CD4-positive, alpha-beta T cell treated with Interleukin-1 beta for 1 hour (primary cell): ENCODE results near the gene SGCD.

Experiments used
- DNase-seq, 2 donors: peaks; one replicate each; pipeline ENCODE4 v3.0.0-alpha.2; 2020 to 2022

The SGCD gene

DNA sequence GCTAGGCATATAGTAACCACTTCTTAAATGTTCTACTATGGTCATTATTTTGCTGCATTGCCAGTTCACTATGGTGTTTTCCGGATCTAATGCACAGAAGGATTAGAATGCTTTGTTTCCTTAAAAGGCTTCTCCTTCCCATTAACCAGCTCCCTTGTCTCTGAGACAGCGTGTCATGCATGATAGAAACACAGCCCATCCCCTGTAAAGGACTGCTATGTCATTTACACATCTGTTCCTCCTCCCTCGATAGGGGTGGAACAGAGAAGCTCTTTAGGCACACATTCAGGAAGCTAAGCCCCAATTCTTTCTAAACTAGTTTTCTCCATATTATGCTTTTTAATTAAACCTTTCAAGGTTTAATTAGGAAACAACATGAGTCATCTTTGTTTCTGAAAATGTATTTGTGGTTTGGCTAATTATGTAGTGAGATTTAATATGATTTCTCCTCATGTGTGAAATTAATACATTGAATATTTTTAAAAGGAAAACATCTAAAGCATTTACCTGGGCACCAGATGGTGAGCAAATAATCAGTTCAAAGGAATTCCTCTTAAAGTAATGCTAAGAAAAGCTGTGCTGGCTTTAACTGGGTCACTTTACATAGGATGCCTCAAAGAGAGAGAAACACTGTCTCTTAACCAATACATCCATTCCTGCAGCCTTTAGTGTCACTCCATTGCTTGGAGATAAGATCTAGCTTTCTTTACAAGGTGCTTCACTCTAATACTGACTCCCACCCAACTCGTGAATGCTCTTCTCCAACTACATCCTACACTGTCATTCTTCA lies 389.8 kb downstream of the SGCD start:
- DNase-seq: no peak

DNA sequence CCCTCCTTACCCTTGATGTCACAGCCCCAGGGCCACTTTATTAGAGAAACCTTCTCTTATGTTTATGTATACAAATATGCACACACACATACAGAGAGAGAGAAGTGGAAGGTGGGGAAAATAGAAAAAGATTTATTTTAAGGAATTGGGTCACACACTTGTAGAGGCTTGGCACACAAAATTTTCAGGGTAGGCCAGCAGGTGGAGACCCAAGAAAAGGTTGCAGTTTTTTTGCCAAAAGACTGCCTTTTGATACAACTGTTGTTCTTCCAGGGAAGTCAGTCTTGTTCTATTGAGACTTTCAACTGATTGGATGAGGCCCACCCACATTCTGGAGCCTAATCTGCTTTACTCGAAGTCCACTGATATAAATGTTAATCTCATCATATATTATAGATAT lies 392.0 kb downstream of the SGCD start:
- DNase-seq: no peak

DNA sequence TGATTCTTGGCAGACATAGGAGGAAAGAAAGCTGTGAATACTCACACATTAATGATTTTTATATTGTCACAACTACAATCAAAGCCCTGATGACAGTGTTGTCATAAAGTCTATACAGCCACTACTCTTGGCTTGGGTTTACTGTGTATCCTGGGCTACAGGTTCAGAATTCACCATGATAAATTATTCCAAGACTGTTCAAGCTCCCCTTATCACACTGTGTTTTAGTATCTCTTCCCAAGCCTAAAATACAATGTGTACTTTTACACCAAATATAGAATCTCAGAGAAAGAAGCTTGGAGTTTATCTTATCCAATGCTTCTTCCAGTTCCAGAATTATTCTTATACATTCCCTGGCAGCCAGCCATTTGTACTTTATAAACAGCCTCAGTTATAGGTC lies 395.4 kb downstream of the SGCD start:
- no peak for DNase-seq

DNA sequence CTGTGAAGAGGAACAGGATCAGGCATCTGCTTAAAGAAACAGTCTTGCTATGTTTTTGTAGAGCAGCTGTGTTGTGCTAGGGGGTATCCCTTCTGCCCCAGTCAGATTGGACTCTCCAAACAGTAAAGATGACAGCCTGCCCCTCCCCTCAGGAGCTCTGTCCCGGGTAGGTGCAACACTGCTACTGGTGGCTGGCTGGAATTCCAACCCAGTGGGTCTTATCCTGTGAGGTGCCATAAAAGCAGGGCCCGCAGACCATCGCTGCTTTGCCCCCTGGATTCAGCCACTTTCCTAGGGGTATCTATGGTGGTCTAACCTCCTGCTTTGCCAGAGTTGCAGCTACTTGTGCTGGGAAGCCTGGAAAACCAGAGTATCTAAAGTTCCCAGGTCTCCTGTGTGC lies 408.5 kb downstream of the SGCD start:
- DNase-seq: no peak

DNA sequence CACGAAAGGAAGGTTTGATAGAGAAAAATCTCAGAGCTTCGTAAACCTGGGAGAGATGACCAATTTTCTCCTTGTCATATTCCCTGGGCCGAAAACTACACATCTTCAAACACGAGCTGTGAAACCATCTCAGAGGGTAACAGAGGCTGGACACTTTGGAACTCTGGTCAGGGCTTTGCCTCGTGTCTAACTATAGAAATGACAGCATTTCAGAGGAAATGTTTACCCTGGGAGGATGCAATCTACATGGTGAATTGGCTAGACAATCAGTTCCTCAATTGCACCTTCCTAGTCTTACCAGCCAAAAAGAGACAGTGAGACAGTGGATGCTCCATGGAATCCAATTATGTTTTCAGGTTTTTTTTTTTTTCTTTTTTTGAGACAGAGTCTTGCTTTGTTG lies 414.6 kb downstream of the SGCD start:
- DNase-seq: no peak

DNA sequence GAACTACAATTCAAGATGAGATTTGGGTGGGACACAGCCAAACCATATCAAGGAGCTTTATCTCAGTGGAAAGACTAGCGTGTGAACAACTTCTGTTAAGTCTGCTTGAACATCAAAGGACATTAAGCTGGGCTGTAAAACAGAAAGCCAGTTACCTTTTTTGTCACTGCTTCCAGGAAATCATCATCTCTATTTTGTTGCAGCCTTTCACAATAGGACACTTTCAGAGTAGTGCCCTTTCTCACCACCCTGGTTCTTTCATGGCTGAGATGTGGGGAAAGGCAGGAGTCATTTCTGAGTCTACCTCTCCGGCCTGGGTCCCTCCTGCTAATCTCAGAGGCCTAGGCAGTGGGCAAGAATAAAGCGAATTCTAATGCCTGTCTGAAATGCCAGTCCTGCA lies 426.9 kb downstream of the SGCD start:
- no peak for DNase-seq

DNA sequence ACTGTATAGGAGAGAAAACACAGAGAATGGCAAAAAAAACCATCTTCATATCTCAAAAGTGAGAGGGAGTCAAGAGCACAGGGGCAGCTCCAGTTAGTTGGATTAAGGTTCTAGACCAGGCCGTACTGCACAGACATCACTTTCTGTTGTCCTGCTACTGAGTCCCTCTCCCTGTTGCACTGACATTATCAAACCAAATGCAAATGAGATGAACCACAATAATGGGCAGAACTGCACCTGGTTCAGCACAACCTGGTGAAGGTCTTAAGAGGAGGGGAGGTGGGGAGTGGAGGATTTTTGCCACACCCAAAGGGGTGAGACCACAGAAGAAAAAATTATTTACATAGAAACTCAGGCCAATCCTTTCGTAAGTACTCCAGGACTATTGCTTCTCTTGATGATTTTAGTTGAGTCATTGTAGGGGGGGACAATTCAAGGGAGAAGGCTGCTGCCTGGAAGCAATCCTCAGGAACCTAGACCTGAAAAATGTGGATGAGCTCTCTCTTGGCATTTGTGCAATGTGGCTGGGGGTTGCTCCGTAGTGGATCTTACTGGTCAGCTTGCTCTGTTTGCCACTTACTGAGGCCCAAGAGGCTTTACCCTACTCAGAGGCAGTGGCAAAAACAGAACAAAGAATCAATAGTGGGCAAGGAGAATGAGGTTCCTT lies 428.6 kb downstream of the SGCD start:
- no peak for DNase-seq

DNA sequence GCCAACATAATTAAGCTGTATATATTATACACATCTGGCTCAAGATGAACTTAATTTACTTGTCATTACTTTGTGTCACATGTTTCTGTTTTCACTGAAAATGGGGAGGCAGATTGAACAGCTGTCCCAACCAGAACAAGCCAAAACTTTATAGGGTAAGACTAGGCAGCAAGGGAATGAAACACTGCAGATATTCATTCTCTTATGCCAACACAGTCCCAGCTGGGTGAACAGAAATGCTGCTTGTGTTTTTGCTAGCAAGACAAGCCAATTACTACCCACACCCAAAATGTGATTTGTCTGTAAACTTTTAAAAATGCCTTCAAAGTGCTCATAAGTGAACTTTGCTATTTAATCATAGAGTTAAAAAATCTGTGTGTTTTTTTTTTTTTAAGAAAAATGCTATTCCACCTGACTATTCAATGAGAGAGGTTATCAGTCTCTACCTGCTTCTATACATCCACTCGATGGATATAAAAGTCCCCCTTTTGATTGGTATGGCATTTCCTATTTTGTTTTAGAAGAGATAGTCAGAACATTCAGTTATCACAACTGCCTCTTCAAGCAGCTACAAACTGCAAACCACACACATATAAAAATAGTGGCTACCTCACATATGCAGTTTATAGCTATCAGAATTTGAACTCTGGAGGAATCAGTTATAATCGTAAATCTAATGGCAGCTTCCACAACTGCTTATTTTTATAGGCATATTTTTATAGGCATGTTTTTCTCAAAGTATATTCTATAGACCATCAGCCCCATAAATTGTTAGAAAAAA lies 431.2 kb downstream of the SGCD start:
- no peak for DNase-seq

DNA sequence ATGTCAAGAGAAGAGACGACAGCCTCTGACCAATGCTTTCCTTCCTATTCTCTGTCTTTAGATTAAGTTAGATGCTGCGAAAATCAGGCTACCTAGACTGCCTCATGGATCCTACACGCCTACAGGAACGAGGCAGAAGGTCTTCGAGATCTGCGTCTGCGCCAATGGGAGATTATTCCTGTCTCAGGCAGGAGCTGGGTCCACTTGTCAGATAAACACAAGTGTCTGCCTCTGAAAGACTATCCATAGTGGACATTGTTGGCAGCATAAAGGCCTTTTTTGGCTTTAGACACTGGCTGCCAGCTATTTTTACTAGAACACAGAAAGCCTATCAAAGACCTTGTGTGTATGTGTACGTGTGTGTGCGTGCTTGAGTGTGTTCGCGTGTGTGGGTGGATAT lies 432.2 kb downstream of the SGCD start:
- no peak for DNase-seq

DNA sequence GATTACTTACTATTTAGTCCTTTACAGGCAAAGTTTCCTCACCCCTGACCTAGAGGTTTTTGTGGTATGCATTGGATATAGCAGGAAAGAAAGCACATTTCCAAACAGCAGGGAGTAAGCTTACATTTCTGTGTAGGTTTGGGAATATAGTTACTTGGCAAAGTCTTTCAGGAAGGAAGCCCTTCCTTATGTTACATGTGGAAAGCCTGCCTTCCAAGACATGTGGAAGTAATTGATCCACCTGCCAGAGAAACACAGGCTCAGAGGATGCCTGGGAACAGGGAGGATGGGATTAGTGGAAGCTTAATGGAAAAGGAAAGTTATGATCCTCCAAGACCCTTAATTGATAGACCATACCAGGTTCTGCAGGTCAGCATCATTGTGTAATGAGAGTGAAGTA lies 435.8 kb downstream of the SGCD start:
- no peak for DNase-seq

DNA sequence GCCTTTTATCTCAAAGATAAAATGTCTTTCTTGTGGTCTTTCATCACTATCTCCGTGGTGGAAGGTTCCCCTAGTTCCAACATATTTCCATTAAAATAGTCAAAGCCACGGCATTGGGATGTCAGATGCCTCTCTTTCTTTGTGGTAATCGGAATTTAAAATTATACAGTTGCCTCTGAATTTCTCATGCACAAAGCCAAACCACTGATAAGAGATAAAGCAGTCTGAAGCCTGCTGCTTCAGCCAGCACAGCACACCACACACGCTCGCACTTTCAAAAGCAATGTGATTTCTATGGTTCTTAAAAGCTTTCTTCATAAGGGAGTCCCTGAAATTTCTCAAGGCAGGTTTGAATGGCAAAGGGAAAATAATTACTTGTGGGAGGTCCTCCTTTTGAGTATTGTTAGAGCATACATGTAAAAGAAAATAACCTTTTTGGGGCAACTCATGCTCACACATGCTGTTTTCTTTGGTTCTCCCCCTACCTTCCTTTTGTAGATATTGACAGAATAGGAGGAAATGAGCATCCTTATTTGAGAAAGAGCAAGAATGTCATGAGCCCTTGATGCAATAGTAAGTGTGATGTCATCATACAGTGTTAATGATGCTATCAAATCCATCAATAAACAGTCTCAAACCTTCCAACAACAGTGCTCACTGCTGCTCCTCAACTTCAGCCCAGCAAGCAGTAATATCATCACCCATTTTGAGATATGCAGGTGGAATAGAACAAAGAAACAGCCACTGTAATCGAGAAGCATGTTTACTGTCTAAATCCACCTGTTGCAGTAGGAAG lies 437.4 kb downstream of the SGCD start:
- DNase-seq: no peak

DNA sequence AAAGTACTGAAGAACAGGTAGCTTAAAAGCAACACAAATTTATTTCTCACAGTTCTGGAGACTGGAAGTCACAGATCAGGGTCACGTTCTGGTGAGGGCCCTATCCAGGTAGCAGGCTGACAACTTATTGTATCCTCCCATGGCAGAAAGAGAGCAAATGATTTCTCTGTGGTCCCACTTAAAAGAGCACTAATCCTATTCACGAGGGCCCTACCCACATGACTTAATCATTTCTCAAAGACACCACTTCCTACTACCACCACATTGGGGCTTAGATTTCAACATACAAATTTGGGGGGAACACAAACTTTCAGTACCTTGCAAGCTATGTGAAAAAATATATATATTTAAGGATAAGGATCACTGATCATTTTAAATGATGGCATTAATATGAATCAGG lies 447.3 kb downstream of the SGCD start:
- DNase-seq: no peak

DNA sequence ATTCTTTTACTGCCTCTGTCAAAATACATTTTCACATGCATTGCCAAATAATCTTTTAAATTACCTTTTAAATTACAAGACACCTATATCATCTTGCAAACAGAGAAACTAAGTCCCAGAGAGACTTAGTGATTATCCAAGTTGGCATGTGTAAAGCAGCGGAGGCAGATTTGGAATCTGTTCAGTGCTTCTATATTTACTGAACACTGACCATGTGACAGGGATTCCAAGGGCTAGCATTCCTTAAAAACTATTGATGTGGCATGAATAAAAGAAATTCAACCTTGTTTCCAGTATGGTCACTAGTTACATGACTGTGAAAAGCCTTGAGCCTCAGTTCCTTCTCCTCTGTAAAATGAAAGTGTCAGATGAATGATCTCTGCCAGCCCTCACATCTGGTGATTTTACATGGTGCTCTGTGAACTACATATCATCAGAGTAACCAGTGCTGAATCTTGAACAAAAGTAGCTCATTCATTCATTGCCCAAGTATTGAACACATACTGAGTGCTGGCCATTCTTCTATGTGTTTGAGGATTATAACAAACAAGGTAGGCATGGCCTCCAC lies 451.3 kb downstream of the SGCD start:
- DNase-seq: no peak

DNA sequence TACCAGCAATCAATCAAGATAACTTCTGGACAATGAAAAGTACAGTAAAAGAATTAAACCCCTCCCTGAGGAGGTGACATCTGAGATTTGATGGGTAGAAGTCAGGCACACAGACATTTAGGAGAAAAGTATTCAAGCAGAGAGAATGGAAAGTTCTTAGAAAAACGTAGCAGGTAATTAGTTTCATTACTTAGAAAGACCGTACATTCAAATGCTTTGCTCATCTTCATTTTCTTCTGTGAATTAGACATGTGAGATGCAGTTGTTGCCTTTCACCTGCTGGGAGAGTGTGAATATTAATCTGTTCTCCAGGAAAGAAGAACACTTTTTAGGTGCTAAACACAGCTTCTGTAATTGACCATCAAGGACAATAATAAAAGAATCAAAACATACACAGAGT lies 451.8 kb downstream of the SGCD start:
- DNase-seq: no peak

DNA sequence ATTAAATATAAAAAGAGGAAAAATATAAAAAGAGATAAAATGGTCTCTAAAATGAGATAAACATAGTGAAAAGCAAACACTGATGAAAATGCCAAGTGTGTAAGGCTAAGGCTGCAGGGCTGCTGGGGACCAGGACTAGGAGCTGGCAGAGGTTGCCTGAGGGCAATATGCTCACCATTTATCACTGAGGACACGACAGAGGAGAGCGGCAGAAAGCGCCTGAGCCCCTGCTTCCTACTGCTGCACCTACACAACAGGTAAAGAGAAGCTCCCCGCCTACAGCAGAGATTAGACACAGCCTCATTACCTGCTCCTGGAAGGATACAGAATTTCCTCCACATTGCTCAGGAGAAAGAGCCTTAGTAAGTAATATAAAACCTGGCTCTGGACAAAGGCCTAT lies 452.5 kb downstream of the SGCD start:
- no peak for DNase-seq

DNA sequence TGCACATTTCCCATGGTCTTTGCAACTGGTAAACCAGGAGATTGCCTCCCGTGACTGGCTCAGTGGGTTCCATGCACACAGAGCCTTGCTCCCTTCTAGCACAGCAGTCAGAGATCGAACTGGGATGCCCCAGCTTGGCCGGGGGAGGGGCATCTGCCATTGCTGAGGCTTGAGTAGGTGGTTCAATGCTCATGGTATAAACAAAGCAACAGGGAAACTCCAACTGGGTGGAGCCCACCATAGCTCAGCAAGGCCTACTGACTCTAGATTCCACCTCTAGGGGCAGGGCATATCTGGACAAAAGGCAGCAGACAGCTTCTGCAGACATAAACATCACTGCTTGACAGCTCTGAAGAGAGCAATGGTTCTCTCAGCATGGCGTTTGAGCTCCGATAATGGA lies 456.1 kb downstream of the SGCD start:
- DNase-seq: no peak

DNA sequence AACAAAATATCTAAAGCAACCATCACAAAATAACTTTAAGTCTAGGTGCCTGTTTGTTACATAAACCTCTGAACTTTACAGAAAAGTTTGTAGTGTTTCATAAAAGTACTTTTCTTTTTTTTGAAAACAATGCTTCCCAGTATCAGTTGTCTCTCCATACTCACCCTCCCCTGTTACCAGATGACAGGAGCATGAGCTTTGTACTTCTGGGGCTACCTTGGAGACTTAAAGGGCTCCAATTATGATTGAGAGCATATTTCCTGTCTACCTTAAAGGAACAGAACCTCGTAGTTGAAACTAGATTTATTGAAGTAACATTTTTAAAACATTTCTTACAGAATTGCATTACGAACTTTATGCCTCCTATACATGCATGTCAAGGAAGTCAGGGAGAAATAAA lies 467.7 kb downstream of the SGCD start:
- no peak for DNase-seq

DNA sequence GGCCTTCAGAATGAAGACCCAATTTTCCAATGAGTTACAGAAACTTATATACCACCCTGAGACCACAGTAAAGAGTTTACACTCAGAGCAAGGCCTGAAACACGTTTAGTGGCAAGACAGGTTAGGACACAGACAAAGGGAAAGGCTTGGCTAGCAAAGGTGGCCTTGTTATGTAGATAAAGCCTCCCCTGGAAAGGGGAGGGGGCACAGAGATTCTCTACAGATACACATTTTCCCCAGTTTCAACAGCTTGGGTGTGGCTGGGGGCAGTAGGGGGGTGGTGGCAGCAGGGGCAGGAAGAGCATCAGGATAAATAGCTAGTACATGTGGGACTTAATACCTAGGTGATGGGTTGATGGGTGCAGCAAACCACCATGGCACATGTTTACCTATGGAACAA lies 471.2 kb downstream of the SGCD start:
- no peak for DNase-seq

DNA sequence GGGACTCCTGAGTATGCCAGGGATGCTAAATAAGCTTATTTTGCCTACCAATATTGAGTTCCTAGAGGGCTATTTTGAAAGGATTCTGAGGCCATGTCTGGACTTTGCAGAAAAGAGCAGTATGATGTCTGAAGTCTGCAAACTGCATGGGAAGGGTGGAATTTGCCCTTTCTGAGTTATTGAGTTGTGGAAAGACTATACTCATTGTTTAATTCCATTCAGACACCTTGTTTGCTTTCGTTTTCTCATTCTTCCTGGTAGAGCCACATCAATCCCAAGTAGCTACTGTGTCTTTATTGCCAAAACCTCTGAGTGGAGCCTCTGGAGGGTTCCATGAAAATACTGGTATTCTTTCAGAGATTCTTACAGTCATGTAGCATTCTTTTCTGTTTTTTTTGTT lies 472.2 kb downstream of the SGCD start:
- no peak for DNase-seq

DNA sequence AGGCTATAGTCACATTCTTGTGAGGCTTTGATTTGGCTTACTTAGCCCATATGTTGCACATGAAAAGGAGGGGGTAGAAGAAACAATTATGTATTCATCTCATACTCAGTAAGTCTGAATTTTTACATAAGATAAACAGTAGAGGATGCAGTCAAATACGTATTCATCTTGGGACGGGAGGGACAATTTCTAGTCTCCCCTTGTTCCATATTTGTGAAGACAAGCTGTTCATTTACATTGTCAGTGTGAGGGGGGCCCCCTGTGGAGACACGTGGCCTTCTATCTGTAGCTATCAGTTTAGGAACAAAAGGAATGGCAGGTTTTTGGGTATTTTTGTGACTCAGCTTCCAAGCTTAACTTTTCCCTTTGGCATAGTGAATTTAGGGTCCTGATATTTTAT lies 474.0 kb downstream of the SGCD start:
- DNase-seq: no peak

DNA sequence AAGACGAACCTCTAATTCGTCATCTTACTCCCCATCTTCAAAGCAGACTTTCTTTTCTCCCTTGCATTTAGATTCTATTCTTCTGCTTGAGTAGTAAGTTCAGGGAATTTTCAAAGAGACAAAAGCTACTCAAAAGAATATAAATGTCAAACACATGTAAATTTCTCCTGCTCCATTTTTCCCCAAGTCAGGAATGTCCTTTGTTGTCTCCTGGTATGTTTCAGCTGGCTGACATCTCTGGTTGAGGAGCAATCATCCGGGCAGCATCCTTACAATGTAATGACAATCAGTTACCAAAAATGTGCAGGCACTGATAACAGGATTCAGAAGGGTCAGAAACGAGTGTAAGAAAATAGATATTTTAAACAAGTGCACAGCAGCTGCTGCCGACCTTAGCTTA lies 475.5 kb downstream of the SGCD start:
- no peak for DNase-seq

DNA sequence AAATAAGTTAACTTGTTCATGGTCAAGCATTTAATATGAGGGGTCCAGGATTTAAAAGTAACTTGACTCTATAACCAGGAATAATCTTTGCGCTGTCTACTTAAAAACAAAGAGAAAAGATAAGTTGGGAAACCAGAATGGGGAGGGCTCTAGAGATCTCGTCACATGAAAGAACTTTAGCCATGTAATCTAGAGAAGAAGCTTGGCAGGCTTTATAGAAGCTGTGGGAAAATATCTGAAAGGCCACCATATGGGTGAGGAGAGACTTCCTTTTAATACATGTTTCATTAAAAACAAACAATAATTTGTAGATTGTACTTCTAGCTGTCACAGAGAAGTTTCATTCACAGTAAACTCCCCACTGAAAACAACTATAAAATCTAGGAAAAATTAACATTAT lies 476.4 kb downstream of the SGCD start:
- DNase-seq: no peak

DNA sequence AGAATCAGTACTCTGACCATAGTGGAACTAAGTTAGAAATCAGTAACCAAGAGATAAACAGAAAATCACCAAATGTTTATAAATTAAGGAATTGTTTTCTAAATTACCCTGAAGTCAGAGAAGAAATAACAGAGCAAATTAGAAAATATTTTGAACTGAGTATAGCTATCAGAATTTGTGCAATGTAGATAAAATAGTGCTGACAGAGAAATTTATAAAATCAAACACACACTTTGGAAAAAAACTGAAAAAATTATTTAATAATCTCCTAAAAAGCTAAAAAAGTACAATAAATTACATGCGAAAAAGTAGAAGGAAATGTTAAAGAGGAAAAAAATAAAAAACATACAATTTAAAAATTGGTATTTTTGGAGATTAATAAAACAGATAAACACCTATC lies 486.0 kb downstream of the SGCD start:
- no peak for DNase-seq
